WTC11 (cell line): Measurements from ENCODE around the gene PCDH1. TPM values are rescaled to one million over a fixed set of nuclear protein-coding genes. Genes with fewer than 3 reads are reported as not detected.
A peak's percentile ranks its signal among the peaks of the same experiment; 100 is the strongest.

Experiments used
- ATAC-seq: fragments of 200-7000 bp; cut with Tn5 transposase; 2 replicates; pipeline ENCODE4 v1.10.0; 2021; ENCODE audit warnings: mild to moderate bottlenecking, moderate library complexity
- CTCF ChIA-PET: fragments of 300-600 bp; sonication (Branson Sonifier 250); formaldehyde crosslinking; loops from one replicate; lab custom pipeline; 2021; ENCODE audit warnings: antibody characterized with exemption; lab: Charles Lee
- POLR2A ChIA-PET: fragments of 350-600 bp; sonication (Branson Sonifier 250); formaldehyde crosslinking; loops from one replicate; lab custom pipeline; 2021; ENCODE audit warnings: antibody characterized with exemption; lab: Charles Lee
- DNase-seq: peaks from one replicate; pipeline ENCODE4 v3.0.0; 2021; ENCODE audit warnings: low spot score
- H3K27ac Mint-ChIP-seq: 2 replicates; pipeline ENCODE4 v1.8.0; 2021; ENCODE audit warnings: mixed read lengths
- H3K27me3 Mint-ChIP-seq: 2 replicates; pipeline ENCODE4 v1.8.0; 2021; ENCODE audit warnings: low read depth, mild to moderate bottlenecking, moderate library complexity, mixed read lengths
- H3K36me3 Mint-ChIP-seq: 2 replicates; pipeline ENCODE4 v1.8.0; 2021; ENCODE audit warnings: mixed read lengths
- H3K4me1 Mint-ChIP-seq: 2 replicates; pipeline ENCODE4 v1.8.0; 2022; ENCODE audit warnings: mixed read lengths
- H3K4me3 Mint-ChIP-seq: 2 replicates; pipeline ENCODE4 v1.8.0; 2021; ENCODE audit warnings: mild to moderate bottlenecking, moderate library complexity, mixed read lengths
- H3K9me3 Mint-ChIP-seq: 2 replicates; pipeline ENCODE4 v1.8.0; 2021; ENCODE audit warnings: mixed read lengths
- EMX1 ChIP-seq: fragments of 250-450 bp; sonication (Bioruptor Pico); IDR thresholded peaks from 2 replicates; pipeline ENCODE4 v1.8.0; 2021; ENCODE audit warnings: mild to moderate bottlenecking
- FOXJ3 ChIP-seq: sonication (generic); formaldehyde crosslinking; IDR thresholded peaks from 2 replicates; pipeline ENCODE4 v1.9.0; 2021; ENCODE audit warnings: missing genetic modification reagents, mild to moderate bottlenecking, borderline replicate concordance
- FOXP1 ChIP-seq: sonication (generic); formaldehyde crosslinking; IDR thresholded peaks from 2 replicates; pipeline ENCODE4 v1.8.0; 2022; ENCODE audit warnings: missing genetic modification reagents, mild to moderate bottlenecking, moderate library complexity, borderline replicate concordance
- MXD4 ChIP-seq: fragments of 250-450 bp; sonication (Bioruptor Pico); IDR thresholded peaks from 2 replicates; pipeline ENCODE4 v1.8.0; 2021; ENCODE audit warnings: mild to moderate bottlenecking, moderate library complexity, borderline replicate concordance
- NFE2L1 ChIP-seq: sonication (generic); formaldehyde crosslinking; IDR thresholded peaks from 2 replicates; pipeline ENCODE4 v1.8.1; 2023; ENCODE audit warnings: missing genetic modification reagents
- NFYB ChIP-seq: sonication (generic); formaldehyde crosslinking; conservative IDR thresholded peaks from 2 replicates; pipeline ENCODE4 v1.8.0; 2022; ENCODE audit warnings: low read depth, missing genetic modification reagents
- NR1H2 ChIP-seq: sonication (generic); formaldehyde crosslinking; IDR thresholded peaks from 2 replicates; pipeline ENCODE4 v1.9.0; 2021; ENCODE audit warnings: mild to moderate bottlenecking, moderate library complexity, missing genetic modification reagents
- PRRX2 ChIP-seq: fragments of 250-450 bp; sonication (Bioruptor Pico); IDR thresholded peaks from 2 replicates; pipeline ENCODE4 v1.8.0; 2021; ENCODE audit warnings: mild to moderate bottlenecking
- SOX15 ChIP-seq: fragments of 250-450 bp; sonication (Bioruptor Pico); IDR thresholded peaks from 2 replicates; pipeline ENCODE4 v1.9.0; 2021; ENCODE audit warnings: mild to moderate bottlenecking
- SP1 ChIP-seq: sonication (generic); formaldehyde crosslinking; conservative IDR thresholded peaks from 2 replicates; pipeline ENCODE4 v1.8.1; 2022; ENCODE audit warnings: missing genetic modification reagents
- ZBTB21 ChIP-seq: sonication (generic); formaldehyde crosslinking; IDR thresholded peaks from 2 replicates; pipeline ENCODE4 v1.8.1; 2023; ENCODE audit warnings: mild to moderate bottlenecking, missing genetic modification reagents, borderline replicate concordance
- ZNF219 ChIP-seq: sonication (generic); formaldehyde crosslinking; IDR thresholded peaks from 2 replicates; pipeline ENCODE4 v1.8.0; 2023; ENCODE audit warnings: missing genetic modification reagents, mild to moderate bottlenecking, borderline replicate concordance
- ZNF416 ChIP-seq: fragments of 250-450 bp; sonication (Bioruptor Pico); IDR thresholded peaks from 2 replicates; pipeline ENCODE4 v1.9.0; 2021; ENCODE audit warnings: mild to moderate bottlenecking, inconsistent platforms
- ZNF671 ChIP-seq: fragments of 250-450 bp; sonication (Bioruptor Pico); IDR thresholded peaks from 2 replicates; pipeline ENCODE4 v1.8.0; 2021; ENCODE audit warnings: mild to moderate bottlenecking
- total RNA-seq: library from RNA; stranded (reverse); gene quantifications from 3 replicates; pipeline ENCODE4 v1.2.3, GENCODE V29; 2021
- TF ChIP-seq, protein P1 (sequence below): sonication (generic); formaldehyde crosslinking; IDR thresholded peaks from 2 replicates; pipeline ENCODE4 v1.8.0; 2023; ENCODE audit warnings: missing genetic modification reagents
- TF ChIP-seq, protein P2 (sequence below): sonication (generic); formaldehyde crosslinking; IDR thresholded peaks from 2 replicates; pipeline ENCODE4 v1.8.1; 2022; ENCODE audit warnings: missing genetic modification reagents, borderline replicate concordance
- TF ChIP-seq, protein P3 (sequence below): sonication (generic); formaldehyde crosslinking; IDR thresholded peaks from 2 replicates; pipeline ENCODE4 v1.8.0; 2023; ENCODE audit warnings: missing genetic modification reagents, mild to moderate bottlenecking, borderline replicate concordance
- TF ChIP-seq, protein P4 (sequence below): sonication (generic); formaldehyde crosslinking; IDR thresholded peaks from 2 replicates; pipeline ENCODE4 v1.8.0; 2022; ENCODE audit warnings: mild to moderate bottlenecking, missing genetic modification reagents
- TF ChIP-seq, protein P5 (sequence below): sonication (generic); formaldehyde crosslinking; IDR thresholded peaks from 2 replicates; pipeline ENCODE4 v1.8.1; 2022; ENCODE audit warnings: mild to moderate bottlenecking, missing genetic modification reagents, moderate library complexity, borderline replicate concordance
- TF ChIP-seq, protein P6 (sequence below): sonication (generic); formaldehyde crosslinking; IDR thresholded peaks from 2 replicates; pipeline ENCODE4 v1.8.0; 2022; ENCODE audit warnings: mild to moderate bottlenecking, missing genetic modification reagents

The PCDH1 gene
- total RNA-seq, 1 experiment from 2014 or later = 105 TPM

DNA sequence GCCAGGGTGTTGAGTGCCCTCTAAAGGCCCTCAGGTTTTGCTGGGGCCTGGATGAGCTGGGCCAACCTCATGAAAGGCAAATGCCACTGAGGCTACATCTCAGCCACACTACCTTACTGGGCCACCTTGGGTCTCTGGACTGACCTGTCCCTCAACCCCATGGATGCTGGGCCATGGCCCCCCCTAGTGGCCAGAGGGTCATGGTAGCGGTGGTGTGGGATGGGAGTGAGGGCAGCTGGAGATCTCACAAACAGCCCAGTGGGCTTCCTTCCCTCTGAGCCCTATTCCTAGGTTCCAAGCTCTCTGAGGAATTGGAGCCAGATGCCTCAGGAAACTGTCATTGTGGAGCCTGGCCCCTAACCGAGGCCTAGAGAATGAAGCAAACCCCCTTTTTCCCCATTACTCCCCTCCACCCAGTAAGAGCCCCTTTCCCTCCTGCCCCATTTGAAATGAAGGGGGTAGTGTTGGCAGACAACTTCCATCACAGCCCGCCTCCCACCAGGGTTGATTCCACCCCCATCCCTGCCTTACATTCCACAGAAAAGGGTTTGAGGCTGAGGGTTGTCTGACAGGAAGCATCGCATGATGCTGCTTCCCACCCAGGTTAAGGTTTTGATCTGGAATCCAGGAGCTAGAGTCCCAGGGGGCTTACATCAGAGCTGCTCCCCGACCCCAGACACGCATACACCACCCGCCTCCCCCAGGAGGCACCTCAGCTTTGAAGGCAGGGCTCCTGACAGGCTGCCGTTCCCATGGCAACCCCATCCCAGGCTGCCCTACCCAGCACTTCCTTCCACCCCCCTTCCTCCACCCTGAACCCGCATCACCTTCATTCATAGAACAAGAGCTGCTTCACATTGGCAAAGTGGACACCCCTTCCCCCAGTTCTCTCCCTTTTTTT, 63.9 kb downstream of the PCDH1 start (continued):
- TF ChIP-seq FOXP1 (CRISPR knock-in tag) = 0 out of 2 replicates have a peak, but pooled peaks have one; percentile 25

DNA sequence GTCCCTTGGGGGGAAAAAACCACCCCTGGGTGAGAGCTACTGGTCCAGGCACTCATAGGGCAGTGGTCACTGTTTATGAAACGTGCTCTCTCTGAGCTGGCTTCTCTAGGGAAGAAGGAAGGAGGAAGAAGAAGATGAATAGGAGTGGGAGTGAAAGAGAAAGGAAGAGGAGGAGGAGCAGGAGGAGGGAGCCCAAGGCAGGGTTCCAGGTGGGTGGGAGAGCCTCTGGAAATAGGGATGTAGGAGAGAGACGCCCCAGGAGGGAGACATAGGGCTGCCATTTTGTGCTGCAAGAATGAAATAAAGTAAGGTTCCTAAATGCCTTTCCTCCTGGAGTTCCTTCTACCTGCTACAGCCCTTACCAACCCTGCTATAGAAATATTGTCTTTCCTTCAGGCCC, 65.7 kb downstream of the PCDH1 start:
- ChIA-PET POLR2A (interaction anchor here (0.6 to 4.8 kb wide), 7 partner anchors 9 to 66 kb away, joined by 3 to 66 read pairs (median 8); partner anchors contain the start of gene PCDH1), CTCF (interaction anchor here (0.7 to 20.5 kb wide), 37 partner anchors 9 to 148 kb away, joined by 3 to 406 read pairs (median 9); partner anchors contain the start of genes DELE1, PCDH1 and PCDH12)
- TF ChIP-seq PRRX2 (CRISPR knock-in tag) = no peak
- no peak for TF ChIP-seq SOX15 (CRISPR knock-in tag)
- TF ChIP-seq MXD4 = no peak
- TF ChIP-seq, protein P1, sequence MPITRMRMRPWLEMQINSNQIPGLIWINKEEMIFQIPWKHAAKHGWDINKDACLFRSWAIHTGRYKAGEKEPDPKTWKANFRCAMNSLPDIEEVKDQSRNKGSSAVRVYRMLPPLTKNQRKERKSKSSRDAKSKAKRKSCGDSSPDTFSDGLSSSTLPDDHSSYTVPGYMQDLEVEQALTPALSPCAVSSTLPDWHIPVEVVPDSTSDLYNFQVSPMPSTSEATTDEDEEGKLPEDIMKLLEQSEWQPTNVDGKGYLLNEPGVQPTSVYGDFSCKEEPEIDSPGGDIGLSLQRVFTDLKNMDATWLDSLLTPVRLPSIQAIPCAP = no peak
- no peak for TF ChIP-seq ZNF416 (CRISPR knock-in tag)
- TF ChIP-seq, protein P2, sequence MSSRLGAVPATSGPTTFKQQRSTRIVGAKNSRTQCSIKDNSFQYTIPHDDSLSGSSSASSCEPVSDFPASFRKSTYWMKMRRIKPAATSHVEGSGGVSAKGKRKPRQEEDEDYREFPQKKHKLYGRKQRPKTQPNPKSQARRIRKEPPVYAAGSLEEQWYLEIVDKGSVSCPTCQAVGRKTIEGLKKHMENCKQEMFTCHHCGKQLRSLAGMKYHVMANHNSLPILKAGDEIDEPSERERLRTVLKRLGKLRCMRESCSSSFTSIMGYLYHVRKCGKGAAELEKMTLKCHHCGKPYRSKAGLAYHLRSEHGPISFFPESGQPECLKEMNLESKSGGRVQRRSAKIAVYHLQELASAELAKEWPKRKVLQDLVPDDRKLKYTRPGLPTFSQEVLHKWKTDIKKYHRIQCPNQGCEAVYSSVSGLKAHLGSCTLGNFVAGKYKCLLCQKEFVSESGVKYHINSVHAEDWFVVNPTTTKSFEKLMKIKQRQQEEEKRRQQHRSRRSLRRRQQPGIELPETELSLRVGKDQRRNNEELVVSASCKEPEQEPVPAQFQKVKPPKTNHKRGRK (CRISPR knock-in tag) = no peak
- TF ChIP-seq NFYB (CRISPR knock-in tag) = no peak
- TF ChIP-seq ZNF671 (CRISPR knock-in tag) = no peak
- TF ChIP-seq, protein P3, sequence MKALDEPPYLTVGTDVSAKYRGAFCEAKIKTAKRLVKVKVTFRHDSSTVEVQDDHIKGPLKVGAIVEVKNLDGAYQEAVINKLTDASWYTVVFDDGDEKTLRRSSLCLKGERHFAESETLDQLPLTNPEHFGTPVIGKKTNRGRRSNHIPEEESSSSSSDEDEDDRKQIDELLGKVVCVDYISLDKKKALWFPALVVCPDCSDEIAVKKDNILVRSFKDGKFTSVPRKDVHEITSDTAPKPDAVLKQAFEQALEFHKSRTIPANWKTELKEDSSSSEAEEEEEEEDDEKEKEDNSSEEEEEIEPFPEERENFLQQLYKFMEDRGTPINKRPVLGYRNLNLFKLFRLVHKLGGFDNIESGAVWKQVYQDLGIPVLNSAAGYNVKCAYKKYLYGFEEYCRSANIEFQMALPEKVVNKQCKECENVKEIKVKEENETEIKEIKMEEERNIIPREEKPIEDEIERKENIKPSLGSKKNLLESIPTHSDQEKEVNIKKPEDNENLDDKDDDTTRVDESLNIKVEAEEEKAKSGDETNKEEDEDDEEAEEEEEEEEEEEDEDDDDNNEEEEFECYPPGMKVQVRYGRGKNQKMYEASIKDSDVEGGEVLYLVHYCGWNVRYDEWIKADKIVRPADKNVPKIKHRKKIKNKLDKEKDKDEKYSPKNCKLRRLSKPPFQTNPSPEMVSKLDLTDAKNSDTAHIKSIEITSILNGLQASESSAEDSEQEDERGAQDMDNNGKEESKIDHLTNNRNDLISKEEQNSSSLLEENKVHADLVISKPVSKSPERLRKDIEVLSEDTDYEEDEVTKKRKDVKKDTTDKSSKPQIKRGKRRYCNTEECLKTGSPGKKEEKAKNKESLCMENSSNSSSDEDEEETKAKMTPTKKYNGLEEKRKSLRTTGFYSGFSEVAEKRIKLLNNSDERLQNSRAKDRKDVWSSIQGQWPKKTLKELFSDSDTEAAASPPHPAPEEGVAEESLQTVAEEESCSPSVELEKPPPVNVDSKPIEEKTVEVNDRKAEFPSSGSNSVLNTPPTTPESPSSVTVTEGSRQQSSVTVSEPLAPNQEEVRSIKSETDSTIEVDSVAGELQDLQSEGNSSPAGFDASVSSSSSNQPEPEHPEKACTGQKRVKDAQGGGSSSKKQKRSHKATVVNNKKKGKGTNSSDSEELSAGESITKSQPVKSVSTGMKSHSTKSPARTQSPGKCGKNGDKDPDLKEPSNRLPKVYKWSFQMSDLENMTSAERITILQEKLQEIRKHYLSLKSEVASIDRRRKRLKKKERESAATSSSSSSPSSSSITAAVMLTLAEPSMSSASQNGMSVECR (CRISPR knock-in tag) = no peak
- no peak for TF ChIP-seq NR1H2 (CRISPR knock-in tag)
- no peak for TF ChIP-seq NFE2L1 (CRISPR knock-in tag)
- TF ChIP-seq ZBTB21 (CRISPR knock-in tag) = no peak
- ATAC-seq (no peak), DNase-seq (no peak)
- no peaks in the 10 kb centered on the region for H3K36me3 Mint-ChIP-seq
- no peak overlapping the region for H3K4me3 Mint-ChIP-seq
- H3K27me3 Mint-ChIP-seq = peaks cover 2% of the 10 kb centered on the region; the same call in 1 of the 2 replicates
- peaks cover 85% of the 10 kb centered on the region for H3K4me1 Mint-ChIP-seq
- H3K9me3 Mint-ChIP-seq = no peaks in the 10 kb centered on the region
- no peak overlapping the region for H3K27ac Mint-ChIP-seq

DNA sequence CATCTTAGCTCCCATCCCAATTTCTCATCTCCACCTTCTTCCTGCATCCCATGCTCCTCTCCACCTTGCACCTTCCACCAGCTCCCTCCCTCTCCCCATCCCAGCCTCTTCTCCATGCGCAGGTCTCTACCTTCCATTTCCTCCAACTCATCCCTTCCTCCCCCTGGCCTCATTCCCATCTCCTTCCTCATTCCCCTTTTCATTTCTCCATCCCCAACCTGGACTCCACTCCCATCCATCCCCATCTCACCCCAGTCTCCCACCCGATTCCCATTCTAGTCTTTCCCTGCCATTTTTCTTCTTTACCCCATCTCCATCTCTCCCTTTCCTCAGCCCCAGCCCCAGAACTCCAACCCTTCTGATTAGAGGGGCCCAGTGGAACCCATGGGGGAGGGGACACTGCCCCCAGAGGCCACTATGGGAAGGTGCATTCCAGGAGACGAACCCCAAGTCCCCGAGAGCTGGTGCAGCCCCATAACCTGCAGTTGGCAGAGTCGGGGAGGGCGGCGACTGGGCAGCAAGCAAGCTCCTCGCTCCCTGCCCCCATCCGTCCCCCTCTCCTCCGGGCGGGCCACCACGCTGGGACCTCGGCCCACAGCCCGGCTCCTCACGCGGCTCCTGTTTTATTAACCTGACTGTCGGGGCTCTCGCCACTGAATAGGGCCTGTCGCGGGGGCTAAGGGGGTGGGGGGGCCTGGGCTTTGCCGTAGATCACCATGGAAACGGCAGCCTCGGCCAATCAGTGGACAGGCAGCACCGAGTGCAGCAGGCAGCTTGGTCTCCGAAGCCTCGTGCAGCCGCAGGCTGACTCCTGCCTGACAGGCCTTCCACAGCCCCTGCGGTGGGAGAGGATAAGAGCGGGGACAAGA, 66.7 kb downstream of the PCDH1 start:
- Mint-ChIP-seq H3K9me3 (no peaks in the 10 kb centered on the region), H3K36me3 (no peaks in the 10 kb centered on the region), H3K27me3 (peaks cover 2% of the 10 kb centered on the region; the same call in 1 of the 2 replicates), H3K4me1 (peaks cover 85% of the 10 kb centered on the region), H3K4me3 (peak overlapping the region; percentile 61), H3K27ac (peak overlapping the region; percentile 61; the same call in 1 of the 2 replicates)
- ATAC-seq (peak; percentile 62), DNase-seq (peak; percentile 80)
- ChIA-PET CTCF (interaction anchor here (0.5 to 20.5 kb wide), 65 partner anchors 8 to 247 kb away, joined by 3 to 406 read pairs (median 6); partner anchors contain the start of genes DELE1, GNPDA1, PCDH1 and PCDH12), POLR2A (interaction anchor here (0.6 to 2.2 kb wide), 10 partner anchors 8 to 128 kb away, joined by 3 to 22 read pairs (median 8); partner anchors contain the start of gene PCDH1)
- TF ChIP-seq, protein P4, sequence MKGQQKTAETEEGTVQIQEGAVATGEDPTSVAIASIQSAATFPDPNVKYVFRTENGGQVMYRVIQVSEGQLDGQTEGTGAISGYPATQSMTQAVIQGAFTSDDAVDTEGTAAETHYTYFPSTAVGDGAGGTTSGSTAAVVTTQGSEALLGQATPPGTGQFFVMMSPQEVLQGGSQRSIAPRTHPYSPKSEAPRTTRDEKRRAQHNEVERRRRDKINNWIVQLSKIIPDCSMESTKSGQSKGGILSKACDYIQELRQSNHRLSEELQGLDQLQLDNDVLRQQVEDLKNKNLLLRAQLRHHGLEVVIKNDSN (CRISPR knock-in tag) = 0 out of 2 replicates have a peak, but pooled peaks have one; percentile 28
- TF ChIP-seq, protein P5, sequence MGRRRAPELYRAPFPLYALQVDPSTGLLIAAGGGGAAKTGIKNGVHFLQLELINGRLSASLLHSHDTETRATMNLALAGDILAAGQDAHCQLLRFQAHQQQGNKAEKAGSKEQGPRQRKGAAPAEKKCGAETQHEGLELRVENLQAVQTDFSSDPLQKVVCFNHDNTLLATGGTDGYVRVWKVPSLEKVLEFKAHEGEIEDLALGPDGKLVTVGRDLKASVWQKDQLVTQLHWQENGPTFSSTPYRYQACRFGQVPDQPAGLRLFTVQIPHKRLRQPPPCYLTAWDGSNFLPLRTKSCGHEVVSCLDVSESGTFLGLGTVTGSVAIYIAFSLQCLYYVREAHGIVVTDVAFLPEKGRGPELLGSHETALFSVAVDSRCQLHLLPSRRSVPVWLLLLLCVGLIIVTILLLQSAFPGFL (CRISPR knock-in tag) = no peak
- no peak for TF ChIP-seq SP1 (CRISPR knock-in tag)
- TF ChIP-seq FOXJ3 (CRISPR knock-in tag) = no peak
- no peak for TF ChIP-seq EMX1 (CRISPR knock-in tag)
- TF ChIP-seq, protein P1 = no peak
- no peak for TF ChIP-seq ZNF219 (CRISPR knock-in tag)
- TF ChIP-seq, protein P6, sequence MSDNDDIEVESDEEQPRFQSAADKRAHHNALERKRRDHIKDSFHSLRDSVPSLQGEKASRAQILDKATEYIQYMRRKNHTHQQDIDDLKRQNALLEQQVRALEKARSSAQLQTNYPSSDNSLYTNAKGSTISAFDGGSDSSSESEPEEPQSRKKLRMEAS = peak; percentile 92
